GM04503 (cell line): ENCODE results near the gene CAMTA1.

ENCODE experiments used
- DNase-seq: peaks from one replicate; pipeline ENCODE4 v3.0.0-alpha.2; 2012; ENCODE audit warnings: low read depth

Gene CAMTA1

DNA sequence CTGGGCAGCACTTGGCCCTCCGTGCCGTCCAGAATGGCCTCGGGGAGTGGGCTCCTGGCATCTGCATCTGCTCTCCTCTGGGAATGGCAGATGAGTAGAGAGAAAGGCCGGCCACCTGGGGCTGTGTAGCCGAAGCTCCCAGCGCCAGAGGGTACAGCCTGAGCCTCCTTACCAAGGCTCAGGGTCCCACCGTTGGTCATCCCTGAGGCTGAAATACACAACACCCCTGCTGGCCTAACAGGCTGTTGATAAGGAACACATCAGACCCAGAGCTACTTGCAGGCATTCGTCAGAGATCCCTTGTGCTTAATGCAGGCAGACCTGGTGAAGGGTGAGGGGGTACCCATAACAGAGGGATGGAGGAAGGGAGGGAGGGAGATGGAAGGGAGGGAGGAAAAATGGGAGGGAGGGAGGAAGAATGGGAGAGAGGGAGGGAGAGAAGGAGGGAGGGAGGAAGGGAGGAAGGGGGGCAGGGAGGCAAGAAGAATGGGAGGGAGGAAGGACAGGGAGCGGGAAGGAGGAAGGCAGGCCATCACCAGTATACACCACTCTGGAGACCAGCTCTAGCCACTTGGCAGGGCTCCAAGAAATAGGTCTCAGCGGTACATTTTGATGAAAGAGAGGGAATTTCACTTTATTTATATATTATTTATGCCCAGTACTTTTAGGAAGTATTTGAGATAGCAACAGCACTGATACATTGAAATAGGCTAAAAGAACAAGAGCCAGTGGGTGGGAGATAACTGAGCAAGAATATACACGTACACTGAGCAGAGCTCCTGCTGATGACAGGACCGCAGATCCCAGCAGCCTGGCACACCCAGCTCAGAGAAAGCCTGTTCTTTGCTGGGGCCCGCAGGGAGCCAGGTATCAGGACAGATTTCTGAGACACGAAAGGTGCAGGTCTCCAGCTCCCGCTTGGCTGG lies 670.8 kb downstream of the CAMTA1 start:
- no peak for DNase-seq

DNA sequence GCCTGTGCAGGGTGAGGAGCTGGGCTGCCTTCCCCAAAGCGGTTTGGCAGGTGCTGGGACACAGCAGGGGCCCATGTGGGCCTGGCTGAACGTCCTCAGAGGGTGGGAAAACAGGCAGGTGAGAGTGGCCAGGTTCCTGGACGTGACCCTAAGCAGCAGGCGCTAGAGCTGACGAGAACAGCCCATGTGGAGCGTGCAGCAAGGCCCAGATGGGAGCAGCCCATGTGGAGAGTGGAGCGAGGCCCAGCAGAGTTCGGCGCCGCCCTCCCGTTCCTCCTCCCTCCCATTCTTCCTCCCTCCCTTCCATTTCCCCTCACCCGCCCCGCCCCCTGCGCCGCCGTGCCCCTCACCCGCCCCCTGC lies 671.4 kb downstream of the CAMTA1 start:
- DNase-seq, result no peak

GRCh38 chr1:7457811-7458210 lies 672.6 kb downstream of the CAMTA1 start:
- DNase-seq, result no peak

GRCh38 chr1:7458946-7459345 lies 673.7 kb downstream of the CAMTA1 start:
- no peak for DNase-seq

GRCh38 chr1:7459914-7460313 lies 674.7 kb downstream of the CAMTA1 start:
- DNase-seq, result no peak

- no peak for DNase-seq
Observed at GRCh38 chr1:7460807-7461206, 675.6 kb downstream of the CAMTA1 start.

- no peak for DNase-seq
Observed at GRCh38 chr1:7462617-7463016, 677.4 kb downstream of the CAMTA1 start.

GRCh38 chr1:7463526-7463925 lies 678.3 kb downstream of the CAMTA1 start:
- no peak for DNase-seq

DNA sequence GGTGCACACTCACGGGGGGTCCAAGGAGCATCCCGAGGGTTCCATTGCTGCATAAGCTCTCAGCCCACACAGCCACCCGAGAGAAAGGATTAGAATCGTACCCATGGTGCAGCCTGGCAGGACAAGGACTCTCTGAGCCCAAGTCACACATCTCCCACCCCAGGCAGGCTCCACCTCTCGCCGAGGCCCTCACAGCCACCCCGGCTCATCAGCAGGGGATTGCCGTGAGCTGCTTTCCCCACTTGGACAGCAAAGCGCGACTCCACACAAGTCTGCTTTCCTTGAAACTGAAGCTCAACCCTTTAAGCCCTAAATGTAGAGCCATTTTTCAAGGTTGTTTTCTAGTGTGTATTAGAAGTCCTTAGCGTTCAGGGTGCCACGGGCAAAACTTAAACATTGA lies 679.5 kb downstream of the CAMTA1 start:
- DNase-seq, result no peak

DNA sequence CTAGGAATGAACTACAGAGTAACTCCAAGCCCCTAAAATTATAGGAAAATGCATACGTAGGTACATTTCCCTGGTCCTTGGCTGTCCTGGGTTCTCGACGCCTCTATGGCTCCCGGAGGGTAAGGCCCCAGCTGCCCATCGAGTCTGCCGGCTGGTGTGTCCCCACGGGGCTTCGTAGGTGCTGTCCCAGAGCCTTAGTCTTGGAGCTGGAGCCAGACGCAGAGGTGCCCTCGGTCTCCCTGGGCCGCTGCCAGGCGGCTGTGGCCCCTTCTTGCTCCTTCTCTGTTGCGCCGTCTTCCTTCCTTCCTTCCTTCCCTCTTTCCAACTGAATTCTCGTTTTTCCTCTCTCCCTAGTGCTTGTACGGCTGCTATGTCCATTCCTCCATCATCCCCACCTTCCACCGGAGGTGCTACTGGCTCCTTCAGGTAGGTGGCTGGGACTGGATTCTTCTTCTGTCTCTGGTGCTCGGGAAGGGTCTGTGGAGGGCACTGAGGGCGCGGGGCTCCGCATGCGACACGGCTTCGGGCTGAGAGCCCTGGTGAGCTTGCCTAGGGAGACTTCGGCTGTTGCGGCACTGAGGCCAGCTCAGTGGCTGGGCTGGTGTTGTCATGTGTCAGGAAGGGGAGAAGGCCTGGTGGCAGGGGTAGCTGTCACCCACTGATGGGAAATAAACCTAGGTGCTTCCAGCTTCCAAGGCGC lies 682.4 kb downstream of the CAMTA1 start:
- no peak for DNase-seq

- DNase-seq, result no peak
Observed at GRCh38 chr1:7468248-7468647, 683.0 kb downstream of the CAMTA1 start.

DNA sequence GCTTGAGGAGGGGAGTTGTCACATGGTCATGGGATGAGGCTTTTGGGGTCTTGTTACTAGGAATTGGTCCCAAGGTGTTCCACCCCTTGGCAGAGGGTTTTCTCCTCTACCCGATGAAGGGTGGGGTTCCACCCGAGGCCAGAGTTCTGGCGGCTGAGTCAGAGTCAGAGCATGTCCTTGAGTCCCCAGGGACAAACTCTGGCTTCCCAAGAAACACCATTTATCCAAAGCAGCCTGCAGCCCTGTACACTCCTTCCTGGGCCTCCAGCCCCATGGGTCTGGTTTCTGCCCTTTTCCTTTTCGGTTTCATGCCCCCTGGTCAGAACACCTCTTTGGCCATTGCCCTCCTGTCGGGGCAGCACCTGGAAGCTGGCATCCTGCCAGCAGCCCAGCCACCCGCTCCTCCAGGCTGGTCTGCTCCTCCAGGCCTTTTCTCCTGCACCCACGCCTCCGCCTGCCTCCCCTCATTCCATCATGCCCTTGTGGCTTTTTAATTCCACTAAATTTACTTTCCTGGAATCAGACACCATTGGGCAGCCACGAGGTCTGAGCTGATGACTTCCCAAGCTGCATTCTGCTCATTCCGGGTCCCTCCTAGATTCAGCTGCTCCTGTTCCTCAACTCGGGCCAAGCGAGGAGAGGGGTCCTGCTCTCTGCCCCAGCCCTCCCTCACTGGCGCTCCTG lies 684.1 kb downstream of the CAMTA1 start:
- DNase-seq, result peak; percentile 73

DNA sequence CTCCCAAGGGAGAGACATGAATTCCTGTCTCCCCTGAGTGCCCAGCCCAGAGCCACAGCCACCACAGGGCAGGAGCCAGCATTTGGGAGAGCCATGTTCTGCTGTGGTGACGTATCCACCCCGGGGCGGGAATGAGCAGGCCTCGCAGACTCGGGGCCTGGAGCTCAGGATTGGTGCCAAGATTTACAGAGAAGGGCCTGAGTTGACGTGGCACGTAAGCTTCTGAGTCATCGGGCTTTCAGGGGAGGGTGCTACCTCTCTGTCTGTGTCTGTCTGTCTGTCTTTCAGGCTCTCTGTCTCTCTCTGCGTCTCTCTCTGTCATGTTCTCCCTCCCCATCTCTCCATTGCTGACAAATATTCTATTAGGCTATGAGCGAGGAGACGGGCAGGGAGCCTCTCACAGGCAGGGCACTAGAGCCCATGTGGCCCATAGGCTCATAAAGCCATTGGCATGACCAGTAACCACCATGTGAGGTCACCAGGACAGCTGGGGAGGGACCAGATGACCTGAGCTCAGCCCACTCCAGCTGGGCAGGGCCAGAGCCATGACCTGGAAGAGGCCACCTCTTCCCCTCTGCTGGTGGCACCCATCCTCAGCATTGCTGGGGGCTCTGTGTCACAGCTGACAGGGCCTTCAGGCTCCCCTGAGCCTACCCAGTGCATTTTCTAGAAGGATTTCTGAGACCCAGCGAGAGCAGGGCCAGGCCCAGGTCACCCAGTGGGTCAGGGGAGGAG lies 685.8 kb downstream of the CAMTA1 start:
- DNase-seq, result peak; percentile 95

DNA sequence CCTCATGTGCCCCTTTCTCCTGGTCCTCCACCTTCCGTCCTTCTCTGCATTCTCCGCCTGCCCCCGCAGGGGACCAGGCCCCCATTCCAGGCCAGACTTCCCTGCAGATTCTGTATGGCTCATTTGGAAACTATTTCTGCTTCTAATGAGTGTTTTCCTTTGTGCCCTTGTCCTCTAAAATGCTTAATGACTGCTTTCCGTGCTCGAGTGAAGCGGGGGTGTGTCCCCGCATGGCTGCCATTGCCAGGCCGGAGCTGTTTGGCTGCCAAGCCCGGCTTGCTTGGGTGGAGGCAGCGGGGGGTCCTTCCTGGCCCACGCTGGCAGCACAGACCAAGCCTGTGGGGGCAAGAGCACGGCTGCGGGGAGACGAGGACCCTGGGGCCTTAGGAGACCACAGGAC lies 686.6 kb downstream of the CAMTA1 start:
- peak; percentile 73 for DNase-seq

- no peak for DNase-seq
Observed at GRCh38 chr1:7473223-7474142, 688.2 kb downstream of the CAMTA1 start.

DNA sequence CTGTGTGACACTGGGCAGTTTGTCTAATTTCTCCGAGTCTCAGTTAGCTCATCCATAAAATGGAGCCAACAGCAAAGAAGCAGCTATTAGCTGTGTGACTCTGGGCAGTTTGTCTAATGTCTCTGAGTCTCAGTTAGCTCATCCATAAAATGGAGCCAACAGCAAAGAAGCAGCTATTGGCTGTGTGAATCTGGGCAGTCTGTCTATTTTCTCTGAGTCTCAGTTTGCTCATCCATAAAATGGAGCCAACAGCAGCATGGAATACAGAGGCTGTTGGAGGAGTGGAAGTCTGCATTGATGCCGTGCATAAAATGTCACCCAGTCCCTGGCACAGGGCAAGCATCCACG lies 688.9 kb downstream of the CAMTA1 start:
- DNase-seq, result no peak

DNA sequence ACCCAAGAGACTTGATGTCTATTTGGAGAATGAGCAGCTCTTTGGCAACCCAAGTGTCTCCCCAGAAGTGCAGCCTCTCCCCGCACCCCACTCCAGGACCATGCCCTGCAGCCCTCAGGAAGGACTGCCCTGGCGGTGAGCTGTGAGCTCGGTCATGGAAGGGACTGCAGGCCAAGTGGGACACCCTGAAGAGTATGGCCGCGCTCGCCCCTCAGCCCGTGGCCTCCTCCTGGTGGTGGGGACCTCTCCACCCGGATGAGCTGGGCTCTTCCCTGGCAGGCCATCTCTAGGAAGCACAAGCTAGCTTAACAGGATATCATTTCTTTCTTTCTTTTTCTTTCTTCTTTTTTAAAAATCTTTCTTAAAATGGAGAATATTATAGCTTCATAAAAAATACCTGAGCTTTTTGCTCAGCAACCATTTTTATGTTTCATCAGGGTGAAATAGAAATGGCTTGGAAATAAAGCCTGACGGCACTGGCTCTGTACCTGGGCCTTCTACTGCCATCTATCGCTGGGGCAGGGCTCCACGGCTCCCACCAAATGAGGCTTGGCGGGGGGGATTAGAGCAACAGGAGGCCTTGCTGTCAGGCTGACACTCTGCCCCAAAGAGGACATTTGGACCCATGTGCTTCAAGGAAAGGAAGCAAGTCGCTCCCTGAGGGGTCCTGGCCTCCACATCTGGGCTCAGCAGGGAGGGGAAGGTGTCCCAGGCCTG lies 689.7 kb downstream of the CAMTA1 start:
- DNase-seq, result no peak

GRCh38 chr1:7475691-7476090 lies 690.4 kb downstream of the CAMTA1 start:
- no peak for DNase-seq

- no peak for DNase-seq
Observed at GRCh38 chr1:7476402-7476801, 691.1 kb downstream of the CAMTA1 start.

GRCh38 chr1:7476861-7477547 lies 691.8 kb downstream of the CAMTA1 start:
- no peak for DNase-seq
